Ovary (tissue), 9 donors: ENCODE measurements around the gene KDF1. TPM values are rescaled to one million over a fixed set of nuclear protein-coding genes. Genes with fewer than 3 reads are reported as not detected.

Source experiments
- DNase-seq, 5 donors: peaks; one replicate each; pipeline ENCODE4 v3.0.0-alpha.2; 2019 to 2020
- H3K27ac ChIP-seq, 2 donors: fragments of 200-600 bp; one replicate each; pipeline versions ENCODE4 v1.5.1 to v1.8.0; 2019 to 2022
- H3K27me3 ChIP-seq: fragments of 200-600 bp; one replicate; pipeline ENCODE4 v1.8.0; 2022
- H3K36me3 ChIP-seq: fragments of 200-600 bp; sonication (generic); one replicate; pipeline ENCODE4 v1.5.1; 2019
- H3K4me1 ChIP-seq: one replicate; pipeline ENCODE4 v1.8.1; 2013; ENCODE audit warnings: mild to moderate bottlenecking, moderate library complexity; ENCODE audit not compliant: insufficient read depth
- H3K4me3 ChIP-seq: fragments of 200-600 bp; sonication (generic); one replicate; pipeline ENCODE4 v1.5.1; 2017
- H3K9me3 ChIP-seq, 2 donors: fragments of 200-600 bp in 1 of 2; sonication (generic) in 1 of 2; one replicate each; pipeline versions ENCODE4 v1.5.1 to v1.8.1; 2013 to 2019; ENCODE audit warnings: mild to moderate bottlenecking in 1 of 2, moderate library complexity in 1 of 2
- CTCF ChIP-seq, 3 donors: fragments of 450-650 bp in 2 of 3; fragments of 200-600 bp in 1 of 3; IDR thresholded peaks; one replicate each; pipeline versions ENCODE4 v1.5.1 to v1.8.0; 2016 to 2022; ENCODE audit warnings: antibody characterized with exemption in 3 of 3, mild to moderate bottlenecking in 1 of 3
- EP300 ChIP-seq: sonication (generic); formaldehyde crosslinking; IDR thresholded peaks from one replicate; pipeline ENCODE4 v1.6.1; 2017; ENCODE audit warnings: antibody characterized with exemption
- POLR2A ChIP-seq: fragments of 450-650 bp; IDR thresholded peaks from one replicate; pipeline ENCODE4 v1.6.1; 2017; ENCODE audit warnings: antibody characterized with exemption, mild to moderate bottlenecking, moderate library complexity
- WGBS, 3 donors: extraction: QIAGEN DNeasy Blood & Tissue Kit in 1 of 3; methylation state at CpG; one replicate each; pipeline versions ENCODE4 v1.1.5 to v1.1.7; 2013 to 2017; 5-methylcytosine and 5-hydroxymethylcytosine counted together
- intact Hi-C, 4 donors: fragments of 100-400 bp; cut with DNase I; formaldehyde crosslinking; loops; one replicate each; pipeline versions ENCODE4 v1.11.0 to v1.15.1; 2022 to 2023
- polyA plus RNA-seq, 2 donors: library from polyadenylated mRNA; stranded (reverse); fragments of 200-250 nt in 1 of 2; fragments of 350-450 nt in 1 of 2; fragmentation: Illumina TruSeq in 1 of 2; extraction: RNeasy Lipid Tissue Mini Kit (QIAGEN cat#74804) in 1 of 2; gene quantifications; one replicate each; pipeline ENCODE4 v1.2.3, GENCODE V29; 2013 to 2014
- total RNA-seq, 7 donors: library from RNA; depleted of rRNA in 2 of 7; stranded (reverse); fragments of >200 nt in 2 of 7; fragmentation: NEBNext Ultra II Directional in 3 of 7; extraction: Animal tissue kit (Norgen Biotek cat#: 25700) in 3 of 7; gene quantifications; one replicate each; pipeline versions ENCODE4 v1.1.0 to v1.2.4, GENCODE V29; 2016 to 2023
- donor health status: DM: no; HTN: no; CAD: no; lungs with moderate emphysema.
- donor health status: DM: no; HTN: no; CAD: no.
- donor health status: Bipolar disorder and iron deficiency.
- donor health status: DM: yes; HTN: yes; CAD: no.
- donor health status: DM: no; HTN: no; CAD: no.
- donor health status: DM: yes; HTN: yes; CAD: no.

The KDF1 gene
- total and polyA plus RNA-seq, 9 donors: 0.08 to 11.0 (median 0.60) TPM; not detected in 4

DNA sequence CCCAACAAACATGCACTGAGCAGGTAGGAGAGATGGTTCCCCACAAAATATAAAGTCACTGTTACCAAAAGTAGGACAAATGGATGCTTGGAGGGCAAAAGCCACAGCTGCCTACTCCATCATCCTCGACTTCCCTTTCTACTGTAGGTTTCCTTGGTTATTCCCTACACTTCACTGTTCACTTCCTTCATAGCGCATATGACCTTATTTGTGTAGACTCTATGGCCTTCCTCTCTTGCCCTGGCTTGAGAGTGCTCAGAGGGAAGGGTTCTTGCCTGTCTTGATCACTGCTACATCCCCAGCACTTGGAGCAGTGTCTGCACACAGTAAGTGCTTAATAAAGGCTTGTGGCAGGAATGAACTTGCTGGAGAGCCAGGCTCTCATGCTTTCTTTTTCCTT lies 18.6 kb upstream of the KDF1 start:
- no peaks in the 10 kb centered on the region for H3K36me3 ChIP-seq
- intact Hi-C loops: no loop called here
- DNase-seq: no peak
- no peak overlapping the region for H3K4me3 ChIP-seq
- H3K27me3 ChIP-seq: no peaks in the 10 kb centered on the region
- H3K27ac ChIP-seq: no peak overlapping the region
- 66 to 76% (median 70%) methylated on average over 2 of the region's 2 CpGs for WGBS, 3 donors
- TF ChIP-seq POLR2A (no peak), EP300 (no peak), CTCF (IDR thresholded peaks at IDR 0.05) (no peak)
- H3K9me3 ChIP-seq: no peaks in the 10 kb centered on the region
- no peaks in the 10 kb centered on the region for H3K4me1 ChIP-seq

- intact Hi-C loops: no loop called here
- Histone ChIP-seq H3K4me1 (no peaks in the 10 kb centered on the region), H3K36me3 (no peaks in the 10 kb centered on the region), H3K9me3 (no peaks in the 10 kb centered on the region), H3K27me3 (no peaks in the 10 kb centered on the region), H3K4me3 (no peak overlapping the region), H3K27ac (no peak overlapping the region)
- DNase-seq: no peak
- TF ChIP-seq CTCF (IDR thresholded peaks at IDR 0.05) (no peak), POLR2A (no peak), EP300 (no peak)
- 77 to 81% (median 78%) methylated on average over 3 of the region's 3 CpGs for WGBS, 3 donors
These were observed 16.6 kb upstream of the KDF1 start for GRCh38 chr1:26976621-26977510.

GRCh38 chr1:26972821-26973220 lies 12.6 kb upstream of the KDF1 start:
- 85 to 92% (median 89%) methylated on average over 4 of the region's 4 CpGs for WGBS, 3 donors

GRCh38 chr1:26972390-26972789 lies 12.1 kb upstream of the KDF1 start:
- no peaks in the 10 kb centered on the region for H3K27me3 ChIP-seq
- TF ChIP-seq POLR2A (no peak), EP300 (no peak), CTCF (IDR thresholded peaks at IDR 0.05) (no peak)
- H3K36me3 ChIP-seq: no peaks in the 10 kb centered on the region
- 31 to 41% (median 31%) methylated on average over 6 of the region's 6 CpGs for WGBS, 3 donors
- no peaks in the 10 kb centered on the region for H3K4me1 ChIP-seq
- no peak for DNase-seq
- no peak overlapping the region for H3K27ac ChIP-seq
- intact Hi-C loops: no loop called here
- no peak overlapping the region for H3K4me3 ChIP-seq
- H3K9me3 ChIP-seq: no peaks in the 10 kb centered on the region

More at GRCh38 chr1:26972821-26973220, 12.6 kb upstream of the KDF1 start:
- Histone ChIP-seq H3K4me3 (no peak overlapping the region), H3K27ac (no peak overlapping the region), H3K27me3 (no peaks in the 10 kb centered on the region), H3K36me3 (no peaks in the 10 kb centered on the region), H3K9me3 (no peaks in the 10 kb centered on the region), H3K4me1 (no peaks in the 10 kb centered on the region)
- TF ChIP-seq EP300: no peak
- TF ChIP-seq POLR2A: no peak
- no peak for TF ChIP-seq CTCF (IDR thresholded peaks at IDR 0.05)
- intact Hi-C loops: no loop called here
- DNase-seq: no peak
